ENCODE measurements around the gene ARHGAP42.

- TF ChIP-seq CTCF (IDR thresholded peaks at IDR 0.05; ENCODE audit: low read depth, low read length, missing input control) = no peak
- no peak for TF ChIP-seq MAX (IDR thresholded peaks at IDR 0.05)
- no peak for TF ChIP-seq ATF3 (IDR thresholded peaks at IDR 0.05)
- TF ChIP-seq RXRA (IDR thresholded peaks at IDR 0.05) = no peak
- no peak for TF ChIP-seq TAF1 (conservative IDR thresholded peaks at IDR 0.05)
- TF ChIP-seq GABPA (IDR thresholded peaks at IDR 0.05 in 1 of 2, conservative IDR thresholded peaks at IDR 0.05 in 1 of 2) = no peak
- no peak for TF ChIP-seq SP1 (IDR thresholded peaks at IDR 0.05)
- TF ChIP-seq YY1 (IDR thresholded peaks at IDR 0.05) = no peak
- no peak for TF ChIP-seq EGR1 (IDR thresholded peaks at IDR 0.05; ENCODE audit: low read depth in 2 of 2)
- no peak for TF ChIP-seq REST (IDR thresholded peaks at IDR 0.05)
- no peak for TF ChIP-seq RAD21 (IDR thresholded peaks at IDR 0.05)
These were observed 123.6 kb downstream of the ARHGAP42 start for GRCh38 chr11:100810666-100811065.

Measured in liver (tissue), 3 donors.